Subcutaneous adipose tissue (tissue), 4 donors: ENCODE results near the gene ZBED4. TPM values are rescaled to one million over a fixed set of nuclear protein-coding genes. Genes with fewer than 3 reads are reported as not detected.

Experiments
- total RNA-seq, 4 donors: library from RNA; depleted of rRNA; stranded (reverse); fragments of >200 nt; gene quantifications; one replicate each; pipeline ENCODE4 v1.1.0, GENCODE V29; 2016
- TF ChIP-seq, protein P1 (sequence below): fragments of 450-650 bp; IDR thresholded peaks from one replicate; pipeline ENCODE4 v1.5.1; 2016; ENCODE audit warnings: low read depth, mild to moderate bottlenecking, control low read depth, antibody characterized with exemption, moderate library complexity

ZBED4 gene
- total RNA-seq, 4 donors from 2014 or later = 6.0 to 11.1 (median 7.0) TPM

GRCh38 chr22:49882519-49883293, 29.1 kb downstream of the ZBED4 start:
- TF ChIP-seq, protein P1, sequence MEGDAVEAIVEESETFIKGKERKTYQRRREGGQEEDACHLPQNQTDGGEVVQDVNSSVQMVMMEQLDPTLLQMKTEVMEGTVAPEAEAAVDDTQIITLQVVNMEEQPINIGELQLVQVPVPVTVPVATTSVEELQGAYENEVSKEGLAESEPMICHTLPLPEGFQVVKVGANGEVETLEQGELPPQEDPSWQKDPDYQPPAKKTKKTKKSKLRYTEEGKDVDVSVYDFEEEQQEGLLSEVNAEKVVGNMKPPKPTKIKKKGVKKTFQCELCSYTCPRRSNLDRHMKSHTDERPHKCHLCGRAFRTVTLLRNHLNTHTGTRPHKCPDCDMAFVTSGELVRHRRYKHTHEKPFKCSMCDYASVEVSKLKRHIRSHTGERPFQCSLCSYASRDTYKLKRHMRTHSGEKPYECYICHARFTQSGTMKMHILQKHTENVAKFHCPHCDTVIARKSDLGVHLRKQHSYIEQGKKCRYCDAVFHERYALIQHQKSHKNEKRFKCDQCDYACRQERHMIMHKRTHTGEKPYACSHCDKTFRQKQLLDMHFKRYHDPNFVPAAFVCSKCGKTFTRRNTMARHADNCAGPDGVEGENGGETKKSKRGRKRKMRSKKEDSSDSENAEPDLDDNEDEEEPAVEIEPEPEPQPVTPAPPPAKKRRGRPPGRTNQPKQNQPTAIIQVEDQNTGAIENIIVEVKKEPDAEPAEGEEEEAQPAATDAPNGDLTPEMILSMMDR = no peak

GRCh38 chr22:49883294-49883640, 29.6 kb downstream of the ZBED4 start:
- TF ChIP-seq, protein P1 = no peak

DNA sequence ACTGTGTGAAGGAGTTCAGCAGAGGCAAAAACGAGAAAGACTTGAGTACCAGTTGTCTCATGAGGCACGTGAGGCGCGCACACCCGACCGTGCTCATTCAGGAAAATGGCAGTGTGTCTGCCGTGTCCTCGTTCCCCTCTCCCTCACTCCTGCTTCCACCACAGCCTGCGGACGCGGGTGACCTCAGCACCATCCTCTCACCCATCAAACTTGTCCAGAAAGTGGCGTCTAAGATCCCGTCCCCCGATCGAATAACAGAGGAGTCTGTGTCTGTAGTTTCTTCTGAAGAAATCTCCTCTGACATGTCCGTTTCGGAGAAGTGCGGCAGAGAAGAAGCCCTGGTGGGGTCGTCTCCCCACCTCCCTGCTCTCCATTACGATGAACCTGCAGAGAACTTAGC, 30.4 kb downstream of the ZBED4 start:
- TF ChIP-seq, protein P1 = no peak

- TF ChIP-seq, protein P1 = no peak
Observed at GRCh38 chr22:49884503-49885260, 31.0 kb downstream of the ZBED4 start.

- TF ChIP-seq, protein P1 = no peak
Observed at GRCh38 chr22:49885281-49885680, 31.6 kb downstream of the ZBED4 start.

GRCh38 chr22:49885881-49886280, 32.2 kb downstream of the ZBED4 start:
- TF ChIP-seq, protein P1 = no peak

GRCh38 chr22:49886346-49887063, 32.9 kb downstream of the ZBED4 start:
- TF ChIP-seq, protein P1 = no peak
